ENCODE results near the gene HNRNPL.

The HNRNPL gene

GRCh38 chr19:38786572-38787265, 63.1 kb downstream of the HNRNPL start:
- no peak for DNase-seq (ENCODE audit: low read depth, low spot score)
- no peak overlapping the region for H3K4me3 ChIP-seq
- no peak overlapping the region for H3K27ac ChIP-seq

More at GRCh38 chr19:38786572-38787265, 63.1 kb downstream of the HNRNPL start:
- TF ChIP-seq POLR2AphosphoS5 (IDR thresholded peaks at IDR 0.05; ENCODE audit: borderline replicate concordance, low read depth, low read length) (no peak), FOXP2 (optimal IDR thresholded peaks at IDR 0.05; ENCODE audit: control extremely low read depth, extremely low read length, insufficient read depth) (no peak), EZH2 (IDR thresholded peaks at IDR 0.05) (no peak)
- Histone ChIP-seq H3K36me3 (ENCODE audit: insufficient read depth, low read length) (no peaks in the 10 kb centered on the region), H3K9me3 (ENCODE audit: low read depth, low read length) (no peaks in the 10 kb centered on the region), H3K9ac (ENCODE audit: insufficient read length) (no peak overlapping the region)
